GM23248 (cell line): Measurements from ENCODE around the gene FPGS. TPM values are rescaled to one million over a fixed set of nuclear protein-coding genes. Genes with fewer than 3 reads are reported as not detected.

Experiments used
- DNase-seq: peaks from one replicate; pipeline ENCODE4 v3.0.0-alpha.2; 2015
- H2AFZ ChIP-seq: fragments of 200-600 bp; sonication (generic); 2 replicates; pipeline ENCODE4 v1.6.1; 2016; ENCODE audit warnings: antibody characterized with exemption
- H3F3A ChIP-seq: fragments of 200-600 bp; sonication (generic); 2 replicates; pipeline ENCODE4 v1.6.1; 2016; ENCODE audit warnings: mild to moderate bottlenecking, antibody characterized with exemption, mixed run types; ENCODE audit not compliant: insufficient read depth
- H3K27ac ChIP-seq: fragments of 200-600 bp; sonication (generic); 2 replicates; pipeline ENCODE4 v1.5.1; 2016; ENCODE audit warnings: mild to moderate bottlenecking
- H3K27me3 ChIP-seq: fragments of 200-600 bp; sonication (generic); replicated peaks from 2 replicates; pipeline ENCODE4 v1.6.1; 2016; ENCODE audit warnings: mild to moderate bottlenecking; ENCODE audit not compliant: insufficient read depth
- H3K36me3 ChIP-seq: fragments of 200-600 bp; sonication (generic); 2 replicates; pipeline ENCODE4 v1.6.1; 2016; ENCODE audit warnings: low read depth, mild to moderate bottlenecking
- H3K4me1 ChIP-seq: fragments of 200-600 bp; sonication (generic); 2 replicates; pipeline ENCODE4 v1.6.1; 2016; ENCODE audit warnings: mild to moderate bottlenecking; ENCODE audit not compliant: insufficient read depth
- H3K4me2 ChIP-seq: fragments of 200-600 bp; sonication (generic); one replicate; pipeline ENCODE4 v1.6.1; 2016; ENCODE audit warnings: mild to moderate bottlenecking; ENCODE audit not compliant: unreplicated experiment
- H3K4me3 ChIP-seq: fragments of 200-600 bp; sonication (generic); 2 replicates; pipeline ENCODE4 v1.5.1; 2016; ENCODE audit warnings: mild to moderate bottlenecking
- H3K79me2 ChIP-seq: fragments of 200-600 bp; sonication (generic); 2 replicates; pipeline ENCODE4 v1.6.1; 2016; ENCODE audit warnings: mild to moderate bottlenecking; ENCODE audit not compliant: insufficient read depth
- H3K9ac ChIP-seq: fragments of 200-600 bp; sonication (generic); 2 replicates; pipeline ENCODE4 v1.6.1; 2016; ENCODE audit warnings: mild to moderate bottlenecking
- H3K9me2 ChIP-seq: fragments of 200-600 bp; sonication (generic); 2 replicates; pipeline ENCODE4 v1.6.1; 2016; ENCODE audit warnings: mixed run types, mild to moderate bottlenecking, moderate library complexity; ENCODE audit not compliant: insufficient read depth
- H3K9me3 ChIP-seq: fragments of 200-600 bp; sonication (generic); one replicate; pipeline ENCODE4 v1.6.1; 2017; ENCODE audit warnings: low read depth
- H4K20me1 ChIP-seq: fragments of 200-600 bp; sonication (generic); 2 replicates; pipeline ENCODE4 v1.6.0; 2016; ENCODE audit not compliant: insufficient read depth
- EZH2 ChIP-seq: fragments of 200-600 bp; sonication (generic); IDR thresholded peaks from 2 replicates; pipeline ENCODE4 v1.6.1; 2018; ENCODE audit warnings: antibody characterized with exemption, mild to moderate bottlenecking; ENCODE audit not compliant: insufficient read depth, poor library complexity, severe bottlenecking
- EZH2phosphoT487 ChIP-seq: fragments of 200-600 bp; sonication (generic); IDR thresholded peaks from 2 replicates; pipeline ENCODE4 v1.6.1; 2018; ENCODE audit warnings: antibody characterized with exemption, moderate library complexity, mild to moderate bottlenecking, low read depth; ENCODE audit not compliant: insufficient read depth
- WGBS, 2 experiments: methylation state at CpG; one replicate each; pipeline ENCODE4 v1.1.6; 2015 to 2017; ENCODE audit warnings: low lambda C conversion rate in 2 of 2, low coverage in 1 of 2; ENCODE audit errors: missing lambda C conversion rate in 2 of 2; 5-methylcytosine and 5-hydroxymethylcytosine counted together
- in situ Hi-C: fragments of 300-500 bp; cut with MboI; formaldehyde crosslinking; loops from 2 replicates; pipeline ENCODE4 v1.15.0; 2020
- polyA plus RNA-seq: library from polyadenylated mRNA; unstranded; fragments of >200 nt; fragmentation: Nextera tagmentation; extraction: Ambion mirVana; gene quantifications from 2 replicates; pipeline ENCODE4 v1.2.1, GENCODE V29; 2016
- total RNA-seq: library from RNA; depleted of rRNA; stranded (reverse); fragments of >200 nt; shearing (Covaris generic); gene quantifications from 2 replicates; pipeline ENCODE4 v1.2.3, GENCODE V29; 2014

FPGS gene
- total and polyA plus RNA-seq, 2 experiments from 2014 or later, result 60.2 to 80.4 TPM

- Histone ChIP-seq H3K27me3 (no peaks in the 10 kb centered on the region), H3K4me3 (peak overlapping the region; percentile 96), H3K79me2 (peaks cover 44% of the 10 kb centered on the region), H3K9me3 (no peaks in the 10 kb centered on the region), H3K9me2 (no peaks in the 10 kb centered on the region), H3K36me3 (peaks cover 31% of the 10 kb centered on the region), H4K20me1 (peaks cover 7% of the 10 kb centered on the region; the same call in 1 of the 2 replicates), H2AFZ (peak overlapping the region; percentile 19), H3K27ac (peak overlapping the region; percentile 92; the same call in 1 of the 2 replicates), H3K9ac (peak overlapping the region; percentile 97), H3K4me1 (peaks cover 6% of the 10 kb centered on the region; the same call in 1 of the 2 replicates), H3F3A (peaks cover 12% of the 10 kb centered on the region; the same call in 1 of the 2 replicates), H3K4me2 (peak overlapping the region; percentile 41)
- TF ChIP-seq EZH2phosphoT487 (no peak), EZH2 (no peak)
- WGBS, 2 experiments, result 2 to 3% methylated on average over 32 to 68 of the region's 123 CpGs
- in situ Hi-C loops, result no loop called here
- peak; percentile 84 for DNase-seq
These were observed 17.4 kb upstream of the FPGS start for GRCh38 chr9:127785023-127785932.

- WGBS, 2 experiments, result 1% methylated on average over 41 to 74 of the region's 75 CpGs
- peaks cover 6% of the 10 kb centered on the region; the same call in 1 of the 2 replicates for H3K4me1 ChIP-seq
- H3F3A ChIP-seq, result peaks cover 12% of the 10 kb centered on the region; the same call in 1 of the 2 replicates
- peaks cover 53% of the 10 kb centered on the region for H3K79me2 ChIP-seq
- H3K9me3 ChIP-seq, result no peaks in the 10 kb centered on the region
- H3K36me3 ChIP-seq, result peaks cover 40% of the 10 kb centered on the region
- in situ Hi-C loops, result no loop called here
- no peaks in the 10 kb centered on the region for H3K27me3 ChIP-seq
- H3K9me2 ChIP-seq, result no peaks in the 10 kb centered on the region
- peak within 1 kb of the TSS; percentile 92 for H3K27ac ChIP-seq
- H2AFZ ChIP-seq, result peak within 1 kb of the TSS; percentile 19
- DNase-seq, result peak; percentile 97
- peak within 1 kb of the TSS; percentile 91 for H3K4me2 ChIP-seq
- TF ChIP-seq EZH2phosphoT487, result no peak
- no peak for TF ChIP-seq EZH2
- peak within 1 kb of the TSS; percentile 97 for H3K9ac ChIP-seq
- H3K4me3 ChIP-seq, result peak within 1 kb of the TSS; percentile 96
- peaks cover 7% of the 10 kb centered on the region; the same call in 1 of the 2 replicates for H4K20me1 ChIP-seq
These were observed 16.5 kb upstream of the FPGS start, which contains the start of gene CDK9 for GRCh38 chr9:127785933-127786772. Gene CDK9 (plus strand): TSS chr9:127786034. CDS start chr9:127786149, 115 bp downstream.

GRCh38 chr9:127786773-127787104, 15.9 kb upstream of the FPGS start:
- Histone ChIP-seq H3K79me2 (peaks cover 58% of the 10 kb centered on the region), H3K9ac (peak overlapping the region; percentile 97), H2AFZ (no peak overlapping the region), H3K4me2 (peak overlapping the region; percentile 91), H3K9me3 (no peaks in the 10 kb centered on the region), H3K27ac (peak overlapping the region; percentile 92), H3F3A (peaks cover 12% of the 10 kb centered on the region), H3K4me1 (peaks cover 6% of the 10 kb centered on the region; the same call in 1 of the 2 replicates), H4K20me1 (peaks cover 7% of the 10 kb centered on the region; the same call in 1 of the 2 replicates), H3K4me3 (peak overlapping the region; percentile 96), H3K27me3 (no peaks in the 10 kb centered on the region), H3K36me3 (peaks cover 45% of the 10 kb centered on the region), H3K9me2 (no peaks in the 10 kb centered on the region)
- in situ Hi-C loops, result no loop called here
- DNase-seq, result peak; percentile 70
- 1% methylated on average over 12 of the region's 12 CpGs for WGBS, 2 experiments
- no peak for TF ChIP-seq EZH2
- TF ChIP-seq EZH2phosphoT487, result no peak
